ENCODE results near the gene SPINK1.
"Not testable (repeated sequence)": the region's sequence is repeated elsewhere in the genome, so short reads cannot be mapped to it uniquely, and the experiment has no call there.

Gene SPINK1

DNA sequence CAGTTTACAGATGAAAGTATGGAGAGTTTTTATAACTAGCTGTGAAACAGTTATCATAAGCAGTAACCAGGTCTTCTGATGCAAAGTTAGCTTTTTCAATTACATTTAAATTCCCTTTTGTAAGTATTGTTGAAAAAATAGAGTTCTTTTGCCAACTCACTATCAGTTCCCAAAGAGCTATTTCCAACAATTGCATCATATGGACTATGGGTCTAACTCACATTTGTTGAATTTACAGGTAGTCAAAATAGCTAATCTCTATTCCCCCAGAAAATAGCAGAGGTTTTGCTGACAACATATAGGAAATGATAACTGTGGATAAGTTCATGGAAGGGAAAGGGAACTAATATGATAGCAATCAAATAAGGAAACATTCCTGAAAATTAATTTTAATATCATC lies 1.4 kb downstream of the SPINK1 start:
- Histone ChIP-seq H3K36me3 (ENCODE audit: control insufficient read depth, low read length) (no peaks in the 10 kb centered on the region), H3K9me3 (ENCODE audit: control insufficient read depth, insufficient read depth, low read length) (no peaks in the 10 kb centered on the region), H3K27ac (ENCODE audit: low read depth, low read length) (no peak overlapping the region), H3K4me3 (ENCODE audit: low read length) (no peak overlapping the region), H3K4me1 (ENCODE audit: control insufficient read depth, low read length) (no peaks in the 10 kb centered on the region), H3F3A (ENCODE audit: control insufficient read depth, insufficient read depth) (no peaks in the 10 kb centered on the region), H3K4me2 (ENCODE audit: low read length) (no peak overlapping the region), H4K20me1 (ENCODE audit: control insufficient read depth, insufficient read depth, low read depth, low read length) (no peaks in the 10 kb centered on the region), H3K79me2 (ENCODE audit: control insufficient read depth, low read length) (no peaks in the 10 kb centered on the region), H3K27me3 (ENCODE audit: control insufficient read depth, low read length) (peaks cover 22% of the 10 kb centered on the region), H3K9me2 (replicated peaks; ENCODE audit: control insufficient read depth, low read length) (no peaks in the 10 kb centered on the region; the same call in 1 of the 2 replicates)
- TF ChIP-seq, protein P1, sequence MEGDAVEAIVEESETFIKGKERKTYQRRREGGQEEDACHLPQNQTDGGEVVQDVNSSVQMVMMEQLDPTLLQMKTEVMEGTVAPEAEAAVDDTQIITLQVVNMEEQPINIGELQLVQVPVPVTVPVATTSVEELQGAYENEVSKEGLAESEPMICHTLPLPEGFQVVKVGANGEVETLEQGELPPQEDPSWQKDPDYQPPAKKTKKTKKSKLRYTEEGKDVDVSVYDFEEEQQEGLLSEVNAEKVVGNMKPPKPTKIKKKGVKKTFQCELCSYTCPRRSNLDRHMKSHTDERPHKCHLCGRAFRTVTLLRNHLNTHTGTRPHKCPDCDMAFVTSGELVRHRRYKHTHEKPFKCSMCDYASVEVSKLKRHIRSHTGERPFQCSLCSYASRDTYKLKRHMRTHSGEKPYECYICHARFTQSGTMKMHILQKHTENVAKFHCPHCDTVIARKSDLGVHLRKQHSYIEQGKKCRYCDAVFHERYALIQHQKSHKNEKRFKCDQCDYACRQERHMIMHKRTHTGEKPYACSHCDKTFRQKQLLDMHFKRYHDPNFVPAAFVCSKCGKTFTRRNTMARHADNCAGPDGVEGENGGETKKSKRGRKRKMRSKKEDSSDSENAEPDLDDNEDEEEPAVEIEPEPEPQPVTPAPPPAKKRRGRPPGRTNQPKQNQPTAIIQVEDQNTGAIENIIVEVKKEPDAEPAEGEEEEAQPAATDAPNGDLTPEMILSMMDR (IDR thresholded peaks at IDR 0.05; ENCODE audit: low read depth, low read length, poor library complexity, severe bottlenecking): no peak
- TF ChIP-seq EZH2phosphoT487 (IDR thresholded peaks at IDR 0.05; ENCODE audit: borderline replicate concordance, low read length): no peak

DNA sequence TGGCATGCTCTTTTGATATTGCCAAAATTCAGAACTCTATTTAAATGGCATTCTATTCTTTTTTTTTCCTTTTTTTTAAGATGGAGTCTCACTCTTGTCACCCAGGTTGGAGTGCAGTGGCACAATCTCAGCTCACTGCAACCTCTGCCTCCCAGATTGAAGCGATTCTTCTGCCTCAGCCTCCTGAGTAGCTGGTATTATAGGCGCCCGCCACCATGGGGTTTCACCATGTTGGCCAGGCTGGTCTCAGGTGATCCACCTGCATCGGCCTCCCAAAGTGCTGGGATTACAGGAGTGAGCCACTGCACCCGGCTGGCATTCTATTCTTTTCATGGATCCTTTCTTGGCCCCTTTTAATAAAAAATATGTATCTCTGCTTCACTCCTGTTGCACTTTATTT lies 4.5 kb downstream of the SPINK1 start:
- not testable (repeated sequence) for H4K20me1 ChIP-seq (ENCODE audit: control insufficient read depth, insufficient read depth, low read depth, low read length); H3K79me2 ChIP-seq (ENCODE audit: control insufficient read depth, low read length); H3K4me2 ChIP-seq (ENCODE audit: low read length); H3K9me3 ChIP-seq (ENCODE audit: control insufficient read depth, insufficient read depth, low read length); H3K27ac ChIP-seq (ENCODE audit: low read depth, low read length); H3K4me1 ChIP-seq (ENCODE audit: control insufficient read depth, low read length); H3K9me2 ChIP-seq (replicated peaks; ENCODE audit: control insufficient read depth, low read length); H3F3A ChIP-seq (ENCODE audit: control insufficient read depth, insufficient read depth); H3K4me3 ChIP-seq (ENCODE audit: low read length); H3K36me3 ChIP-seq (ENCODE audit: control insufficient read depth, low read length)
- H3K27me3 ChIP-seq (ENCODE audit: control insufficient read depth, low read length): peaks cover 22% of the 10 kb centered on the region

DNA sequence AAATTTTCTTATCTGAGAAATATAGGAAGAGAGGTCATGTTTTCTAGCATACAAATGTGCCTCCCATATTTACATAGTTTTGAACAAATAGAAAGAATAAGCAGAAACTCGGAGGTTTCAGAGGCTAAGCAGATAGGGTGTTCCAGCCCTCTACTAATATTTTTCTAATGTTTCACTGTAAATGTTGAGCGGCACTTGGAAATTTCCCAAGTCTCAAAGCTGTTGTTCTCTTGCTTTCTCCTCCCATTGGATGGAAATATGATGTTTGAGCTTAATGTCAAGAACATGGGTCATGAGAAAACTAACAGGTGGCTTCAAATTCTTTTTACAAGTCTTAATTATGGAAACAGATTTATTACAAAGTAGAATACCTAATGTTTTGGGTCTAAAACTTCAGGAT lies 5.1 kb downstream of the SPINK1 start:
- H3K9me3 ChIP-seq (ENCODE audit: control insufficient read depth, insufficient read depth, low read length): no peaks in the 10 kb centered on the region
- H3K9me2 ChIP-seq (replicated peaks; ENCODE audit: control insufficient read depth, low read length): no peaks in the 10 kb centered on the region; the same call in 1 of the 2 replicates
- peaks cover 22% of the 10 kb centered on the region for H3K27me3 ChIP-seq (ENCODE audit: control insufficient read depth, low read length)
- peaks cover 4% of the 10 kb centered on the region for H3K4me1 ChIP-seq (ENCODE audit: control insufficient read depth, low read length)
- no peaks in the 10 kb centered on the region for H3K79me2 ChIP-seq (ENCODE audit: control insufficient read depth, low read length)
- no peak overlapping the region for H3K4me2 ChIP-seq (ENCODE audit: low read length)
- H3K4me3 ChIP-seq (ENCODE audit: low read length): no peak overlapping the region
- no peaks in the 10 kb centered on the region for H3K36me3 ChIP-seq (ENCODE audit: control insufficient read depth, low read length)
- TF ChIP-seq EZH2phosphoT487 (IDR thresholded peaks at IDR 0.05; ENCODE audit: borderline replicate concordance, low read length): no peak
- H3F3A ChIP-seq (ENCODE audit: control insufficient read depth, insufficient read depth): no peaks in the 10 kb centered on the region
- no peaks in the 10 kb centered on the region for H4K20me1 ChIP-seq (ENCODE audit: control insufficient read depth, insufficient read depth, low read depth, low read length)
- H3K27ac ChIP-seq (ENCODE audit: low read depth, low read length): no peak overlapping the region

DNA sequence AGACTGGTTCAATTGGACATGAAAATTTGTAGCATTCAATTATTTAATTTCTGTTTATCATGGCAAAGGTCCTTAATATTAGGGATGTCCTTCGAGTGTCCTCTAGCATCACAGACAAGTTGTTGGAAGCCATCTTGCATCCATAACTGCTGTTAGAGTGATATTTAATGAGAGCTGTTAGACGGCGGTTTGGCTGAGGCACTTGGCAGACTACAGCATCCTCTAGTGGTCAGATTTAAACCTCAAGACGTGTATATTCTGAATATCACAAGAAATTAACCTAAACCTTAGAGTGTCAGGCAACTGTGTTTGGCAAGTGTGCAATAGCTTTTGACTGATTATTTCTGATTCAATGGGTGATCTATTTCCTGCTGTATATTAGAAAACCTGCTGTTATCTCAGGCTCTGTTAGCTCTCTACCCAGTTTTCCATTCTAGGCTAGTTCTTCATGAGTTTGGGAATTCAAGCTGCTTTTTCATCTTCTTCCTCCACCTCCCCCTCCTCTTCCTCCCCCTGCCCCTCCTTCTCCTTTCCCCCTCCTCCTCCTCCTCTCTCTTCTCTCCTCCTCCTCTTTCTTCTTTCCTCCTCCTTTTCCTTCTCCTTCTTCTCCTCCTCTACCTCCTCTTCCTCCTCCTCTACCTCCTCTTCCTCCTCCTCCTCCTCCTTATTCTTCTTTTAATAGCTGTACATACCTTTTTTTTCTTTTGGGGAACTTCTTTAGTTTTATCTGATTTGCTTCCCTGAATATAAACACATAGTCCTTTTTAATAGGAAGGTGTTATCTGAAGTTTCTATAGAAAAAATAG lies 8.6 kb downstream of the SPINK1 start:
- H3K27me3 ChIP-seq (ENCODE audit: control insufficient read depth, low read length): peaks cover 10% of the 10 kb centered on the region; the same call in 1 of the 2 replicates
- H3K36me3 ChIP-seq (ENCODE audit: control insufficient read depth, low read length): no peaks in the 10 kb centered on the region
- no peak overlapping the region for H3K27ac ChIP-seq (ENCODE audit: low read depth, low read length)
- H3K9me2 ChIP-seq (replicated peaks; ENCODE audit: control insufficient read depth, low read length): no peaks in the 10 kb centered on the region
- H3K9me3 ChIP-seq (ENCODE audit: control insufficient read depth, insufficient read depth, low read length): no peaks in the 10 kb centered on the region
- peaks cover 16% of the 10 kb centered on the region for H3K4me1 ChIP-seq (ENCODE audit: control insufficient read depth, low read length)
- TF ChIP-seq, protein P1 (IDR thresholded peaks at IDR 0.05; ENCODE audit: low read depth, low read length, poor library complexity, severe bottlenecking): peak; percentile 93
- TF ChIP-seq EZH2phosphoT487 (IDR thresholded peaks at IDR 0.05; ENCODE audit: borderline replicate concordance, low read length): no peak
- no peaks in the 10 kb centered on the region for H3F3A ChIP-seq (ENCODE audit: control insufficient read depth, insufficient read depth)
- no peaks in the 10 kb centered on the region for H3K79me2 ChIP-seq (ENCODE audit: control insufficient read depth, low read length)
- H3K4me3 ChIP-seq (ENCODE audit: low read length): no peak overlapping the region
- 0 out of 2 replicates have a peak overlapping the region, but pooled peaks have one; percentile 23 for H3K4me2 ChIP-seq (ENCODE audit: low read length)
- no peaks in the 10 kb centered on the region for H4K20me1 ChIP-seq (ENCODE audit: control insufficient read depth, insufficient read depth, low read depth, low read length)

DNA sequence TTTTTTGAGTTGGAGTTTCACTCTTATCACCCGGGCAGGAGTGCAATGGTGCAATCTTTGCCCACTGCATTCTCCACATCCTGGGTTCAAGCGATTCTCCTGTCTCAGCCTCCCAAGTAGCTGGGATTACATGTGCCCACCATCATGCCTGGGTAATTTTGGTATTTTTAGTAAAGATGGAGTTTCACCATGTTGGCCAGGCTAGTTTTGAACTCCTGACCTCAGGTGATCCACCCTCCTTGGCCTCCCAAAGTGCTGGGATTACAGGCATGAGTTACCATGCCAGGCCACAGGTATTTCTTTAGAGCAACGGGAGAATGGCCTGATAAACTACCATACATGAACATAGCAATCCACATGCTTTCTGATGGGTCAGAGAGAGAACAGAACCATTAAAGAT lies 9.2 kb downstream of the SPINK1 start:
- H3K27ac ChIP-seq (ENCODE audit: low read depth, low read length); H3K4me3 ChIP-seq (ENCODE audit: low read length); H3F3A ChIP-seq (ENCODE audit: control insufficient read depth, insufficient read depth); H3K9me3 ChIP-seq (ENCODE audit: control insufficient read depth, insufficient read depth, low read length); H3K27me3 ChIP-seq (ENCODE audit: control insufficient read depth, low read length); H3K36me3 ChIP-seq (ENCODE audit: control insufficient read depth, low read length); H4K20me1 ChIP-seq (ENCODE audit: control insufficient read depth, insufficient read depth, low read depth, low read length); H3K9me2 ChIP-seq (replicated peaks; ENCODE audit: control insufficient read depth, low read length); H3K79me2 ChIP-seq (ENCODE audit: control insufficient read depth, low read length): not testable (repeated sequence)
- H3K4me2 ChIP-seq (ENCODE audit: low read length): 0 out of 2 replicates have a peak overlapping the region, but pooled peaks have one; percentile 23
- H3K4me1 ChIP-seq (ENCODE audit: control insufficient read depth, low read length): peaks cover 16% of the 10 kb centered on the region
